Neural cell (in vitro differentiated cells): ENCODE results near the gene NRG2. TPM values are rescaled to one million over a fixed set of nuclear protein-coding genes. Genes with fewer than 3 reads are reported as not detected.

Experiments
- H2AFZ ChIP-seq: fragments of 200-600, 300-800 bp; sonication (generic), shearing (Covaris generic); 2 replicates; pipeline ENCODE4 v1.6.0; 2014; ENCODE audit warnings: low read depth, mild to moderate bottlenecking, antibody characterized with exemption, low read length, moderate library complexity
- H3F3A ChIP-seq: fragments of 200-600 bp; shearing (Covaris generic); 2 replicates; pipeline ENCODE4 v1.6.1; 2016; ENCODE audit warnings: mild to moderate bottlenecking, moderate library complexity, mixed read lengths, antibody characterized with exemption, low read length; ENCODE audit not compliant: insufficient read depth, poor library complexity, severe bottlenecking
- H3K27ac ChIP-seq: fragments of 200-600, 300-800 bp; sonication (generic), shearing (Covaris generic); 2 replicates; pipeline ENCODE4 v1.5.1; 2014; ENCODE audit warnings: mild to moderate bottlenecking, low read length, moderate library complexity
- H3K27me3 ChIP-seq: fragments of 300-800, 200-600 bp; sonication (generic), shearing (Covaris generic); 2 replicates; pipeline ENCODE4 v1.6.0; 2014; ENCODE audit warnings: mild to moderate bottlenecking, low read depth, low read length, moderate library complexity; ENCODE audit not compliant: insufficient read depth
- H3K36me3 ChIP-seq: fragments of 300-800, 200-600 bp; sonication (generic), shearing (Covaris generic); 2 replicates; pipeline ENCODE4 v1.5.1; 2014; ENCODE audit warnings: mild to moderate bottlenecking, antibody characterized with exemption, low read length, moderate library complexity; ENCODE audit not compliant: insufficient read depth
- H3K4me2 ChIP-seq: fragments of 300-800, 200-600 bp; sonication (generic), shearing (Covaris generic); 2 replicates; pipeline ENCODE4 v1.6.0; 2014; ENCODE audit warnings: mild to moderate bottlenecking, low read length
- H3K4me3 ChIP-seq: fragments of 300-800, 200-600 bp; sonication (generic), shearing (Covaris generic); 2 replicates; pipeline ENCODE4 v1.5.1; 2014; ENCODE audit warnings: mild to moderate bottlenecking, low read length, moderate library complexity
- H3K79me2 ChIP-seq: fragments of 200-600 bp; shearing (Covaris generic); replicated peaks from 2 replicates; pipeline ENCODE4 v1.6.0; 2014; ENCODE audit warnings: mild to moderate bottlenecking, low read length, moderate library complexity; ENCODE audit not compliant: insufficient read depth
- H3K9ac ChIP-seq: fragments of 300-800, 200-600 bp; sonication (generic), shearing (Covaris generic); 2 replicates; pipeline ENCODE4 v1.6.1; 2016; ENCODE audit warnings: mild to moderate bottlenecking, low read length, mixed read lengths
- H3K9me2 ChIP-seq: fragments of 200-600 bp; shearing (Covaris generic); 2 replicates; pipeline ENCODE4 v1.6.1; 2016; ENCODE audit warnings: mild to moderate bottlenecking, low read length, mixed read lengths; ENCODE audit not compliant: insufficient read depth
- H3K9me3 ChIP-seq: fragments of 200-600, 300-800 bp; sonication (generic), shearing (Covaris generic); 2 replicates; pipeline ENCODE4 v1.6.1; 2016; ENCODE audit warnings: mild to moderate bottlenecking, mixed run types, low read length, moderate library complexity, mixed read lengths
- H4K20me1 ChIP-seq: fragments of 200-600 bp; shearing (Covaris generic); 2 replicates; pipeline ENCODE4 v1.6.1; 2016; ENCODE audit warnings: mild to moderate bottlenecking, mixed run types; ENCODE audit not compliant: insufficient read depth
- CTCF ChIP-seq: fragments of 450-650 bp; IDR thresholded peaks from 2 replicates; pipeline ENCODE4 v1.5.1; 2014; ENCODE audit warnings: antibody characterized with exemption, mild to moderate bottlenecking, moderate library complexity; ENCODE audit not compliant: poor library complexity, severe bottlenecking
- EP300 ChIP-seq: fragments of 450-650 bp; conservative IDR thresholded peaks from 2 replicates; pipeline ENCODE4 v1.6.1; 2014; ENCODE audit warnings: antibody characterized with exemption, mild to moderate bottlenecking, moderate library complexity; ENCODE audit not compliant: poor library complexity, severe bottlenecking
- EZH2 ChIP-seq: fragments of 200-600, 300-800 bp; shearing (Covaris generic), sonication (generic); IDR thresholded peaks from 2 replicates; pipeline ENCODE4 v1.6.1; 2014; ENCODE audit warnings: antibody characterized with exemption, low read length, borderline replicate concordance, mild to moderate bottlenecking; ENCODE audit not compliant: insufficient read depth, poor library complexity, severe bottlenecking
- MXI1 ChIP-seq: fragments of 450-650 bp; conservative IDR thresholded peaks from 2 replicates; pipeline ENCODE4 v1.6.1; 2014; ENCODE audit warnings: antibody characterized with exemption, mild to moderate bottlenecking; ENCODE audit not compliant: poor library complexity, severe bottlenecking
- POLR2AphosphoS5 ChIP-seq: IDR thresholded peaks from 2 replicates; pipeline ENCODE4 v1.6.1; 2012
- RAD21 ChIP-seq: fragments of 450-650 bp; conservative IDR thresholded peaks from 2 replicates; pipeline ENCODE4 v1.6.1; 2014; ENCODE audit warnings: antibody characterized with exemption, mild to moderate bottlenecking, moderate library complexity
- REST ChIP-seq: IDR thresholded peaks from 2 replicates; pipeline ENCODE4 v1.6.1; 2012; ENCODE audit warnings: borderline replicate concordance
- SMC3 ChIP-seq: fragments of 450-650 bp; conservative IDR thresholded peaks from 2 replicates; pipeline ENCODE4 v1.6.1; 2014; ENCODE audit warnings: antibody characterized with exemption, mild to moderate bottlenecking, moderate library complexity; ENCODE audit not compliant: poor library complexity
- TAF1 ChIP-seq: IDR thresholded peaks from 2 replicates; pipeline ENCODE4 v1.6.1; 2012; ENCODE audit warnings: low read depth
- polyA plus RNA-seq: library from polyadenylated mRNA; depleted of rRNA; stranded (reverse); fragments of >200 nt; gene quantifications from 2 replicates; pipeline ENCODE4 v1.2.3, GENCODE V29; 2014

The NRG2 gene
- polyA plus RNA-seq, 1 donor from 2014 or later, result 5.4 TPM

- Histone ChIP-seq H3K9ac (no peak overlapping the region), H3K36me3 (no peaks in the 10 kb centered on the region), H3K27ac (no peak overlapping the region), H3K27me3 (no peaks in the 10 kb centered on the region), H3F3A (no peaks in the 10 kb centered on the region), H3K9me3 (no peaks in the 10 kb centered on the region), H3K79me2 (no peaks in the 10 kb centered on the region), H2AFZ (no peak overlapping the region), H3K4me2 (no peak overlapping the region), H3K4me3 (no peak overlapping the region), H4K20me1 (no peaks in the 10 kb centered on the region), H3K9me2 (no peaks in the 10 kb centered on the region)
- TF ChIP-seq EP300, result no peak
- no peak for TF ChIP-seq TAF1
- TF ChIP-seq SMC3, result no peak
- TF ChIP-seq EZH2, result no peak
- TF ChIP-seq CTCF, result no peak
- TF ChIP-seq RAD21, result no peak
- no peak for TF ChIP-seq REST
- no peak for TF ChIP-seq MXI1
- TF ChIP-seq POLR2AphosphoS5, result no peak
Measured at GRCh38 chr5:139870677-139871076, 172.4 kb downstream of the NRG2 start.

- no peaks in the 10 kb centered on the region for H3K79me2 ChIP-seq
- TF ChIP-seq MXI1 (no peak), TAF1 (no peak), REST (no peak), SMC3 (no peak), CTCF (no peak)
- H3K9me3 ChIP-seq, result no peaks in the 10 kb centered on the region
- H3F3A ChIP-seq, result no peaks in the 10 kb centered on the region
- H3K27ac ChIP-seq, result no peak overlapping the region
- no peak overlapping the region for H3K4me3 ChIP-seq
- H3K27me3 ChIP-seq, result no peaks in the 10 kb centered on the region
- no peak overlapping the region for H3K4me2 ChIP-seq
- no peaks in the 10 kb centered on the region for H3K36me3 ChIP-seq
- H2AFZ ChIP-seq, result no peak overlapping the region
- H3K9ac ChIP-seq, result no peak overlapping the region
- no peaks in the 10 kb centered on the region for H3K9me2 ChIP-seq
- no peaks in the 10 kb centered on the region for H4K20me1 ChIP-seq
Measured at GRCh38 chr5:139869042-139869790, 173.9 kb downstream of the NRG2 start.
